Stimulated activated CD4-positive, alpha-beta T cell treated with anti-CD3 and anti-CD28 coated beads, Interleukin-1b, Interleukin-23, amount 100 ng/mL, for 4 hours (primary cell): ENCODE results near the gene RBMS3.

ENCODE experiments used
- DNase-seq, 2 donors: peaks; one replicate each; pipeline ENCODE4 v3.0.0-alpha.2; 2020; ENCODE audit warnings: low read depth in 2 of 2

Gene RBMS3

DNA sequence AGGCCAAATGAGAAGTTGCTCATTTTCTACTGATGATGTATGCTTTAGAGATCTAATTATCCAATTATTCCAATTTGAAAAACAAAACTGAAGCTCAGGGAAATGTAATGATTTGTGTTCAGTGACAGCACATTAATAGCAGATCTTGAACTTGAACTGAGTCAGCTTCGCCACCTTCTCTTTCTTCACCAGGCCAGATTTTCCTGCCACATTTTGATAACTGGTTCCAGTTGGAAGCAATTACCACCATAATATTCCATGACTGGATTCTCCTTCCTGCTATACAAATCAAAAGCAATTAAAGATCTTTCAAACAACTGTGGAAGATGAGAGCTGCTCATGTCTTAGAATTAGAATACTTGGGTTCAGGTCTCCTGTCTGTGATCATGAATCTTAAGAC, 334.1 kb downstream of the RBMS3 start:
- DNase-seq, result no peak

- no peak for DNase-seq
Observed at GRCh38 chr3:29618395-29619282, 337.8 kb downstream of the RBMS3 start.

DNA sequence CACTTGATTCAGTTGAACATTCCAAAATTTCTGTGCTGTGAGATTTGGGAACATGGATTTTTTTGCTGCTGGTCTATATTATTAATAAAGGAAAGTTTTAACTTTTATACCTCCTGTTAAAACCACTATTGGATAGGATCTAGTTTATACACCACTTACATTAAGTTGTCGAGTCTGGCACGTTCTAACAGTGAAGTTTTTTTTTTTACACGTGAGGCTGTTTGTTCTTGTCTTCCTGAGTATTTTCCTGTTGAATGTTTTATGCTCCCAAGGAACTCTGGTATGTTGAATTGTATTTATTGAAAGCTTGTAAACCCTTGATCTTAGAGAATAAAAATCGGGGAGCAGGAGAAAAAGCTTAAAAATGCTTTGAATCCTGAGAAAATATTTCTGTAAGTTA, 338.8 kb downstream of the RBMS3 start:
- DNase-seq, result no peak

GRCh38 chr3:29627136-29628117, 346.6 kb downstream of the RBMS3 start:
- no peak for DNase-seq

- no peak for DNase-seq
Observed at GRCh38 chr3:29628795-29629194, 347.9 kb downstream of the RBMS3 start.

DNA sequence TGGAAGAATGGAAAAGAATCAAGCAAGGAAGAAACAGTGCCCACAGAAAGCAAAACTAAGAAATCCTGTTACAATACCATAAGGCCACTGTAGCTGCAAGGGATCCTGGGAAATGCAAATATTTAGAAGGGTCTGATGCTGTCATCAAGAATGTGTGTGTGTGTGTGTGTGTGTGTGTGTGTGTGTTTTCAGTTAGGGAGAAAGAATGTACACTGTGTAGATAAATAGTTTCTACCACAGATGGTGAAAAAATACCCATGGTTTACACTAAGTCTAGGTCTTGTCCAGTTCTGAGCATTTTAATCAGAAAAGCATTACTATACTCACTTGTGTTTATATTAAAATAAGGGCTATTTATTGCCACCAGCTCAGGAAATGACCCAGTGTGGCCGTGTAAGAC, 355.0 kb downstream of the RBMS3 start:
- no peak for DNase-seq

GRCh38 chr3:29637068-29637467, 356.2 kb downstream of the RBMS3 start:
- DNase-seq, result no peak

GRCh38 chr3:29639578-29640290, 358.9 kb downstream of the RBMS3 start:
- DNase-seq, result no peak

GRCh38 chr3:29642393-29643033, 361.6 kb downstream of the RBMS3 start:
- no peak for DNase-seq

- no peak for DNase-seq
Observed at GRCh38 chr3:29643034-29643425, 362.2 kb downstream of the RBMS3 start.

DNA sequence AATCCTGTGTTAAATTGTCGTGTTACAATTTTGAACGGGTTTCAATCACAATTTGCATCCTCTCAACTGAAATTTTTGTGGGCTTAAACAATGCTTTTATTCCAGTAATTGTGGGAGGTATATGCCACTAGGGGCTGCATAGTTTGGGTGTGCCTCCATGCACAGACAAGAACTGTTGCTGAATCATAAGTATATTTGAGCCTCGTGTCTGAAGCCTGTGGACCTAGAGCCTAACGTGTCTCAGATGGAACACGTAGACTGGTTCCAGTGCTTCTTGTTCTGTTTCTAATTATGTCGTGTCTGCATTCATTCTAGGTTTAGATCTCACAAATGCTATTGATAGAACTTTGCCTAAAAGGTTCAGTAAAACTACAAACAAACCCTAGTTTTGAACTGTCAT, 363.4 kb downstream of the RBMS3 start:
- no peak for DNase-seq

- DNase-seq, result no peak
Observed at GRCh38 chr3:29644956-29645636, 364.2 kb downstream of the RBMS3 start.

DNA sequence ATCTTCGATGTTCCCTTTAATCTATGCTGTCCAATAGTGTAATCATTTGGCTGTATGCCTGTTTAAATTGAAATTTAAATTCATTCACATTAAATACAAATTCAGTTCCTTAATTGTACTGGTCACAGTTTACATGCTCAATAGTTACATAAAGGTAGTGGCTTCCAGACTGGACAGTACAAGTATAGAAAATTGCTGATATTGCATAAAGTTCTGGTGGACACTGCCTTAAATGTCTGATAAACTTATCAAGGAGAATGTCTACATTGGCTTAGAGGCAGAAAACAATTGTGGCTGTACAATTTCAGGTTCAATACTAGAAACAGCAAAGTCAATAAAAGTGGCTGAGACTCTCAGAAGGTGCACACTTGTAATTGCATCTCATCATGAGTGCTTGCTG, 365.2 kb downstream of the RBMS3 start:
- DNase-seq, result no peak

GRCh38 chr3:29649815-29650547, 369.1 kb downstream of the RBMS3 start:
- no peak for DNase-seq

DNA sequence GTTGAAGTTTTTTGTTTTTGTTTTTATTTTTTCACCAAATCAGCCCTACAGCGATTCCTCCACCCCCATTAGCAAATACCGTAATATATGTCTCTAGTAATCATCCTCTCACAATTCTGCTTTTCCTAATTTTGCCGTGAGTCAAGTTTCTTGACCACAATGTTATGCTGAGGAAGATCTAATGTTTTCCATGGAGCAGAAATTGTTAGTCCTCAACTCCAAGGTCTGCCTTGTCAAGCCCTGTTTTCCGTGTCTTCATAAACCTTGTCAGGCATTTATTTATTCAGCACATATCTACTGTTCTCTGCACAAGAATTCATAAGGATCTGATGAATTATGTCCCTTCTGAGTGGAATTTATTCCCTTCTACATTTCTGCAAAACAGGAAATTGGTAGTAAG, 372.8 kb downstream of the RBMS3 start:
- DNase-seq, result no peak

- no peak for DNase-seq
Observed at GRCh38 chr3:29655015-29655747, 374.3 kb downstream of the RBMS3 start.

DNA sequence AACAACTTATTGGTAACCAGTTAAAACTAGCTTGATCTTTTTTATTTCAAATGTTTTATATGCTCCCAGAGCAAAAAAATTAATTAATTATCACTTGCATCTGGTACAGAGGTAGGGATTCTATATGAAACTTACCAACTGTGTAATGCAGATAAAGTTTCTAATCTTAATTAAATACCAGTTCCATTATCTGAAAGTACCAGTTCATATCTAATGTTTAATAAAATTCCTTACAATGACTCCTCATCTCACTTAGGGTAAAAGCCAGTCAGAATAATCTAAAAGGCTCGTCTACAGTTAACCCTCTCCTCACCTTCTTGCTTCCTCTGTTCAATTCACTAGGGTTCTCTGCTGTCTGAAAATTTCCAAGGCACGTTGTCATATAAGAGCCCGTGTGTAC, 384.8 kb downstream of the RBMS3 start:
- DNase-seq, result no peak

DNA sequence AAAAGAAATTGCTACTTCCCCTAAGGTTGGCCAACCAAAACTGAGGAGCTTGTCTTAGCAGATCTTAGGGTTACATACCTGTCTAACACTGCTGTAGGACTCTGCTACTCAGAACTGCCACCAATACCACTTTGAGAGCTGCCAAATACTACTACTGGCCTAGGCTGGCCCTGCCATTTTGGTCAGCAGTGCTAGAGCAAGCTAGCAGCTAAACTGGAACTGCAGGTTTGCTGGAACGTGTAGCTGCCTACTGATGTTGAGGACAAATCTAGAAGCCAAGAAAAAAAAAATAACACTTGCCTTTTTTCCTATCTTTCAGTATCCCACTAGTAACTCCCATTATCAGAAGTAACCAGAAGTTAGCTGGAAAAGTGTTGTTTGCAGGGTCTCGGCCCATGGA, 387.4 kb downstream of the RBMS3 start:
- DNase-seq, result no peak

- no peak for DNase-seq
Observed at GRCh38 chr3:29668728-29669127, 387.9 kb downstream of the RBMS3 start.
